Glutamatergic neuron (in vitro differentiated cells): ENCODE measurements around the gene DAPL1. TPM values are rescaled to one million over a fixed set of nuclear protein-coding genes. Genes with fewer than 3 reads are reported as not detected.

Experiments used
- DNase-seq: peaks from one replicate; pipeline ENCODE4 v3.0.0; 2022
- H3K27ac Mint-ChIP-seq: one replicate; pipeline ENCODE4 v1.8.0; 2020; ENCODE audit warnings: mild to moderate bottlenecking, mixed read lengths, inconsistent platforms; ENCODE audit not compliant: unreplicated experiment
- H3K27me3 Mint-ChIP-seq: one replicate; pipeline ENCODE4 v1.8.0; 2020; ENCODE audit warnings: mild to moderate bottlenecking, moderate library complexity, mixed read lengths, inconsistent platforms; ENCODE audit not compliant: unreplicated experiment
- H3K36me3 Mint-ChIP-seq: one replicate; pipeline ENCODE4 v1.8.0; 2020; ENCODE audit warnings: mild to moderate bottlenecking, mixed read lengths, inconsistent platforms; ENCODE audit not compliant: unreplicated experiment
- H3K4me1 Mint-ChIP-seq: one replicate; pipeline ENCODE4 v1.8.0; 2020; ENCODE audit warnings: mild to moderate bottlenecking, low read depth, mixed read lengths, inconsistent platforms; ENCODE audit not compliant: unreplicated experiment
- H3K4me3 Mint-ChIP-seq: one replicate; pipeline ENCODE4 v1.8.0; 2020; ENCODE audit warnings: mild to moderate bottlenecking, mixed read lengths, inconsistent platforms; ENCODE audit not compliant: unreplicated experiment
- H3K9me3 Mint-ChIP-seq: one replicate; pipeline ENCODE4 v1.8.0; 2020; ENCODE audit warnings: mild to moderate bottlenecking, moderate library complexity, mixed read lengths, inconsistent platforms; ENCODE audit not compliant: unreplicated experiment
- CTCF ChIP-seq: fragments of 200-600 bp; sonication (generic); IDR thresholded peaks from one replicate; pipeline ENCODE4 v1.5.0; 2021; ENCODE audit not compliant: partially characterized antibody, unreplicated experiment
- total RNA-seq: library from RNA; stranded (reverse); fragmentation: NEBNext Ultra II Directional; extraction: Animal tissue kit (Norgen Biotek cat#: 25700); gene quantifications from one replicate; pipeline ENCODE4 v1.2.1, GENCODE V29; 2021; ENCODE audit not compliant: unreplicated experiment

The DAPL1 gene
- total RNA-seq, 1 donor from 2014 or later = not detected

GRCh38 chr2:158815658-158816057, 20.5 kb downstream of the DAPL1 start:
- H3K4me3 Mint-ChIP-seq = no peak overlapping the region
- H3K27ac Mint-ChIP-seq = no peak overlapping the region
- peaks cover 2% of the 10 kb centered on the region for H3K27me3 Mint-ChIP-seq
- no peak for TF ChIP-seq CTCF
- H3K4me1 Mint-ChIP-seq = peaks cover 6% of the 10 kb centered on the region
- DNase-seq = no peak
- peaks cover 2% of the 10 kb centered on the region for H3K9me3 Mint-ChIP-seq
- H3K36me3 Mint-ChIP-seq = no peaks in the 10 kb centered on the region

- H3K4me1 Mint-ChIP-seq = peaks cover 2% of the 10 kb centered on the region
- no peak for TF ChIP-seq CTCF
- H3K27me3 Mint-ChIP-seq = peaks cover 2% of the 10 kb centered on the region
- H3K9me3 Mint-ChIP-seq = peaks cover 2% of the 10 kb centered on the region
- no peak overlapping the region for H3K4me3 Mint-ChIP-seq
- peak overlapping the region; percentile 13 for H3K27ac Mint-ChIP-seq
- no peak for DNase-seq
- no peaks in the 10 kb centered on the region for H3K36me3 Mint-ChIP-seq
Observed at GRCh38 chr2:158817588-158817987, 22.5 kb downstream of the DAPL1 start.

- peaks cover 2% of the 10 kb centered on the region for H3K9me3 Mint-ChIP-seq
- TF ChIP-seq CTCF = no peak
- no peak overlapping the region for H3K4me3 Mint-ChIP-seq
- H3K4me1 Mint-ChIP-seq = peaks cover 2% of the 10 kb centered on the region
- H3K27me3 Mint-ChIP-seq = peaks cover 2% of the 10 kb centered on the region
- H3K27ac Mint-ChIP-seq = no peak overlapping the region
- no peak for DNase-seq
- H3K36me3 Mint-ChIP-seq = no peaks in the 10 kb centered on the region
Observed at GRCh38 chr2:158818511-158818910, 23.4 kb downstream of the DAPL1 start.

GRCh38 chr2:158822193-158822592, 27.1 kb downstream of the DAPL1 start:
- peaks cover 2% of the 10 kb centered on the region for H3K9me3 Mint-ChIP-seq
- H3K27me3 Mint-ChIP-seq = peaks cover 2% of the 10 kb centered on the region
- H3K36me3 Mint-ChIP-seq = no peaks in the 10 kb centered on the region

More at GRCh38 chr2:158822193-158822592, 27.1 kb downstream of the DAPL1 start:
- no peak for DNase-seq
- Mint-ChIP-seq H3K4me1 (peaks cover 2% of the 10 kb centered on the region), H3K4me3 (no peak overlapping the region), H3K27ac (no peak overlapping the region)
- no peak for TF ChIP-seq CTCF
